ENCODE data around the gene L3MBTL1.

L3MBTL1 gene

DNA sequence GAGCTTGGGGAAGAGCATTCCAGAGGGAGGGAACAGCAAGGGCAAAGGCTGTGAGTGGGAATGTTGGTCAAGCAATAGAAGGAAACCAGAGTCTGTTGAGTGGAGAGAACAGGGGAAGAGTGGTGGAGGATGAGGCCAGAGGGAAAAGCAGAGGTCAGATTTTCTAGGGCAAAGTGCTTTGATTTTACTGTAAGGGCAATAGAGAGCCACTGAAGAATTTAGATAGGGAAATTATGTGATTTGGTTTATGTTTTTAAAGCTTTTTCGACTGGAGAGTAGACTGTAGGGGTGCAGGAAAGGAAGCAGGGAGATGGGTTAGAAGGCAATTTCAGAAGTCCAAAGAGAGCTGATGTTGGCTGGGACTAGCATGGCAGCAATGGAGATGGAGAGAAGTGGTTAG is 4.4 kb downstream of the L3MBTL1 start:
- H3K79me2 ChIP-seq (ENCODE audit: insufficient read depth, low read length) = peaks cover 15% of the 10 kb centered on the region; the same call in 1 of the 2 replicates
- no peaks in the 10 kb centered on the region for H3K4me1 ChIP-seq (ENCODE audit: insufficient read depth, low read length, poor library complexity, severe bottlenecking)
- no peaks in the 10 kb centered on the region for H3K9me3 ChIP-seq (ENCODE audit: insufficient read depth, low read depth, low read length)
- no peaks in the 10 kb centered on the region for H3K27me3 ChIP-seq (ENCODE audit: insufficient read depth, low read length, poor library complexity, severe bottlenecking)
- no peak overlapping the region for H3K4me2 ChIP-seq (ENCODE audit: low read depth, low read length, poor library complexity, severe bottlenecking)
- H3K9ac ChIP-seq (ENCODE audit: low read depth, low read length, poor library complexity, severe bottlenecking) = no peak overlapping the region
- no peak overlapping the region for H3K4me3 ChIP-seq (ENCODE audit: low read length, poor library complexity, severe bottlenecking)
- no peak overlapping the region for H2AFZ ChIP-seq (ENCODE audit: low read length)
- H3K36me3 ChIP-seq (ENCODE audit: insufficient read depth, low read length) = no peaks in the 10 kb centered on the region
- no peaks in the 10 kb centered on the region for H3F3A ChIP-seq (ENCODE audit: low read depth)
- H3K9me2 ChIP-seq (replicated peaks; ENCODE audit: low read depth, low read length) = no peaks in the 10 kb centered on the region
- TF ChIP-seq EZH2phosphoT487 (IDR thresholded peaks at IDR 0.05; ENCODE audit: borderline replicate concordance) = no peak
- H4K20me1 ChIP-seq (ENCODE audit: insufficient read depth, low read length, poor library complexity, severe bottlenecking) = no peaks in the 10 kb centered on the region

DNA sequence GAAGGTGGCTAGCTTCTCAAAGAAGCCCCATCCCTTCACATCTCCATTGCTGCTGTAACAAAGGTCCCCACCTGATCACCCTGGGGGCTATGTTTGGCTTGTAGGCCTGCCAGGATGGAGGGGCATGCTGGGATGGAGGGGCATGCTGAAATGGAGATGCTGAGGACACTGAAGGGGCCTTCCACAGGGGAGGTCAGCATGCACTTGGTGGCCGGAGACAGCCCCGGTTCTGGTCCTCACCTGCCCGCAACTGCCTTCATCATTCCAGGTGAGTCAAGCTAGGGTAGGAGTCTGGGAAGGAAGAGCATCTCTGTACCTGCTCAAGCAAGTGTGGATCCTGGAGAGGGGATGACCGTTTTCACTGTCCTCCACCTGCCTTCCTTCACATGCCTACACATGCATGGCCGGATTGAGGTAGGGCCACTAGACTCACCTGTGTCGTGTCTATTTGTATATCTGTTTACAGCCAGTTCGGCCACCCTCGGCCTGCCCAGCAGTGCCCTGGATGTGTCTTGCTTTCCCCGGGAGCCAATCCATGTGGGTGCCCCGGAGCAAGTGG is 6.0 kb downstream of the L3MBTL1 start:
- H3K9me2 ChIP-seq (replicated peaks; ENCODE audit: low read depth, low read length) = no peaks in the 10 kb centered on the region
- H2AFZ ChIP-seq (ENCODE audit: low read length) = peak overlapping the region; percentile 87
- no peaks in the 10 kb centered on the region for H3K36me3 ChIP-seq (ENCODE audit: insufficient read depth, low read length)
- no peaks in the 10 kb centered on the region for H3K4me1 ChIP-seq (ENCODE audit: insufficient read depth, low read length, poor library complexity, severe bottlenecking)
- TF ChIP-seq EZH2phosphoT487 (IDR thresholded peaks at IDR 0.05; ENCODE audit: borderline replicate concordance) = no peak
- TF ChIP-seq, protein P1, sequence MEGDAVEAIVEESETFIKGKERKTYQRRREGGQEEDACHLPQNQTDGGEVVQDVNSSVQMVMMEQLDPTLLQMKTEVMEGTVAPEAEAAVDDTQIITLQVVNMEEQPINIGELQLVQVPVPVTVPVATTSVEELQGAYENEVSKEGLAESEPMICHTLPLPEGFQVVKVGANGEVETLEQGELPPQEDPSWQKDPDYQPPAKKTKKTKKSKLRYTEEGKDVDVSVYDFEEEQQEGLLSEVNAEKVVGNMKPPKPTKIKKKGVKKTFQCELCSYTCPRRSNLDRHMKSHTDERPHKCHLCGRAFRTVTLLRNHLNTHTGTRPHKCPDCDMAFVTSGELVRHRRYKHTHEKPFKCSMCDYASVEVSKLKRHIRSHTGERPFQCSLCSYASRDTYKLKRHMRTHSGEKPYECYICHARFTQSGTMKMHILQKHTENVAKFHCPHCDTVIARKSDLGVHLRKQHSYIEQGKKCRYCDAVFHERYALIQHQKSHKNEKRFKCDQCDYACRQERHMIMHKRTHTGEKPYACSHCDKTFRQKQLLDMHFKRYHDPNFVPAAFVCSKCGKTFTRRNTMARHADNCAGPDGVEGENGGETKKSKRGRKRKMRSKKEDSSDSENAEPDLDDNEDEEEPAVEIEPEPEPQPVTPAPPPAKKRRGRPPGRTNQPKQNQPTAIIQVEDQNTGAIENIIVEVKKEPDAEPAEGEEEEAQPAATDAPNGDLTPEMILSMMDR (conservative IDR thresholded peaks at IDR 0.05; ENCODE audit: low read length) = no peak
- H3K9me3 ChIP-seq (ENCODE audit: insufficient read depth, low read depth, low read length) = no peaks in the 10 kb centered on the region
- peak overlapping the region; percentile 76 for H3K4me3 ChIP-seq (ENCODE audit: low read length, poor library complexity, severe bottlenecking)
- peak overlapping the region; percentile 80 for H3K4me2 ChIP-seq (ENCODE audit: low read depth, low read length, poor library complexity, severe bottlenecking)
- H3K27me3 ChIP-seq (ENCODE audit: insufficient read depth, low read length, poor library complexity, severe bottlenecking) = no peaks in the 10 kb centered on the region
- no peaks in the 10 kb centered on the region for H3F3A ChIP-seq (ENCODE audit: low read depth)
- H3K79me2 ChIP-seq (ENCODE audit: insufficient read depth, low read length) = peaks cover 15% of the 10 kb centered on the region; the same call in 1 of the 2 replicates
- H3K9ac ChIP-seq (ENCODE audit: low read depth, low read length, poor library complexity, severe bottlenecking) = peak overlapping the region; percentile 76
- H4K20me1 ChIP-seq (ENCODE audit: insufficient read depth, low read length, poor library complexity, severe bottlenecking) = no peaks in the 10 kb centered on the region

DNA sequence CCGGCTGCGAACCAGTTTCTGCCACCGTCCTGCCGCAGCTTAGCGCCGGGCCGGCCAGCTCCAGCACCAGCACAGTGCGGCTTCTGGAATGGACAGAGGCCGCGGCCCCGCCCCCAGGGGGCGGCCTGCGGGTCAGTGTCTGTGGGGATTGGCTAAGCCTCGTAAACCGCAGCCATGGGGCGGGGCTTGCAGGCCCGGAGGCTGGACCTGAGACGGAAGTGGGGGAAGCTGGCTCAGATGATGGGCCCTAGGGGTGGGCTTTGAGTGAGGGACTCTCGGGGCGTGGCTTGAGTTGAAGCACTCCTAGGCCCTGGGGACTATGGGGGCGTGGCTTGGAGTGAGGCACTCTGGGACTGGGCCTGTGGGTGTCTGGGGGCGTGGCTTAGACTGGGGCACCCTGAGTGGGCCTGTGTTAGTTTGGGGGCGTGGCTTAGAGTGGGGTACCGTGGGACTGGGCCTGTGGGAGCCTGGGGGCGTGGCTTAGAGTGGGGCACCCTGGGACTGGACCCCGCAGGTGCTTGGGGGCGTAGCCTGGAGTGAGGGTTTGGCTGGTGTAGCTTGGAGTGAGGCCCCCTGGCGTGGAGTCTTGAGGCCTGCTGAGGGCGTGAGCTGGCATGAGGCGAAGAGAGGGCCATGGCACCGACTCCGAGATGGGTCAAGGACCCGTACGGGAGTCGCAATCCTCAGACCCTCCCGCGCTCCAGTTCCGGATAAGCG is 6.6 kb downstream of the L3MBTL1 start:
- TF ChIP-seq EZH2phosphoT487 (IDR thresholded peaks at IDR 0.05; ENCODE audit: borderline replicate concordance) = no peak
- TF ChIP-seq, protein P1 (conservative IDR thresholded peaks at IDR 0.05; ENCODE audit: low read length) = peak; percentile 44
- H3K9ac ChIP-seq (ENCODE audit: low read depth, low read length, poor library complexity, severe bottlenecking) = peak overlapping the region; percentile 76
- H2AFZ ChIP-seq (ENCODE audit: low read length) = peak overlapping the region; percentile 87
- no peaks in the 10 kb centered on the region for H3K9me3 ChIP-seq (ENCODE audit: insufficient read depth, low read depth, low read length)
- H3K4me2 ChIP-seq (ENCODE audit: low read depth, low read length, poor library complexity, severe bottlenecking) = peak overlapping the region; percentile 80
- peaks cover 15% of the 10 kb centered on the region; the same call in 1 of the 2 replicates for H3K79me2 ChIP-seq (ENCODE audit: insufficient read depth, low read length)
- no peaks in the 10 kb centered on the region for H4K20me1 ChIP-seq (ENCODE audit: insufficient read depth, low read length, poor library complexity, severe bottlenecking)
- H3K9me2 ChIP-seq (replicated peaks; ENCODE audit: low read depth, low read length) = no peaks in the 10 kb centered on the region
- peak overlapping the region; percentile 76 for H3K4me3 ChIP-seq (ENCODE audit: low read length, poor library complexity, severe bottlenecking)
- no peaks in the 10 kb centered on the region for H3K36me3 ChIP-seq (ENCODE audit: insufficient read depth, low read length)
- H3K4me1 ChIP-seq (ENCODE audit: insufficient read depth, low read length, poor library complexity, severe bottlenecking) = no peaks in the 10 kb centered on the region
- H3F3A ChIP-seq (ENCODE audit: low read depth) = no peaks in the 10 kb centered on the region
- no peaks in the 10 kb centered on the region for H3K27me3 ChIP-seq (ENCODE audit: insufficient read depth, low read length, poor library complexity, severe bottlenecking)

All from Loucy (cell line).